ENCODE measurements around the gene ONECUT2.
"Not testable (repeated sequence)": the region's sequence is repeated elsewhere in the genome, so short reads cannot be mapped to it uniquely, and the experiment has no call there.

ONECUT2 gene

DNA sequence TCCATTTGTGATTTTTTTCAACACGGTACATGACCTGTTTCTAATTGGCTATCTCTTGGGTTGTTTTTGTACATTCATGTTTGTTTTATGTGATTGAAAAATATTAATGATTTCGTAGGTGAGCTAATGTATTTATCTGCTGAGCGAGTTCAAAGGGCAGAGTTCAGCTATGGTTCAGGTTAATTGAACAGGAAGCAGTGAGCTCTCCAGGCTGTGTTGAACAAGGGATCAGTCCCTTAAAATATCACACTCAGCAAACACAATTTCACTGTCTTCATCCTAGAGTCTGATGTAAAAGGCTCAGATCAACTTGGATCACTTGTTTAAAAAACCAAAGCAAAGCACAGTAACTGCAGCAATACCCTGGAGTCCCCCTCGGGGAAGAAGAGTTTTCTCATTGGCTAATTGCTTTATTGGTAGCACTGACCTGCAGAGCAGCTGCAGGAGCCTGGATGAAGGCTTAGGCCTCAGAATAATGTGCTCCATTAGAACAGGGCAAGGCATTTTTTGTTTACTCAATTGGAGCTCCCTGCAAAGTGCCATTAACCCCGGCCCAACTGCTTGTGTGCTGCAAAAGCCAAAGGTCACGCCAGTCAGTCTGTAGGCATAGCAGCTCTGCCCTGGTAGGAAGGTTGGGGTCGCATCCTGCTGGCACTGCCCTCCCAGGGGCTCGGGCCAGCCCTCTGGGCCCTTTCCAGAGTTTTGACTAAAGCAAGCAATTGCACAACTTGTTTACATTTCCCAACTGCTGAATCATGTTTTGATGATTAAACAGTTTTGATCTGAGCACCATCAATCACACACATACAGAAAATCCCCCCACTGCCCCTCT, 10.5 kb downstream of the ONECUT2 start:
- DNase-seq (ENCODE audit: low read depth in 4 of 4, low spot score in 1 of 4): no peak

- no peak for DNase-seq (ENCODE audit: low read depth in 4 of 4, low spot score in 1 of 4)
Measured at GRCh38 chr18:57446322-57446721, 11.1 kb downstream of the ONECUT2 start.

- no peak for DNase-seq (ENCODE audit: low read depth in 4 of 4, low spot score in 1 of 4)
Measured at GRCh38 chr18:57447154-57447621, 12.0 kb downstream of the ONECUT2 start.

- no peak for DNase-seq (ENCODE audit: low read depth in 4 of 4, low spot score in 1 of 4)
Measured at GRCh38 chr18:57455576-57456129, 20.5 kb downstream of the ONECUT2 start.

DNA sequence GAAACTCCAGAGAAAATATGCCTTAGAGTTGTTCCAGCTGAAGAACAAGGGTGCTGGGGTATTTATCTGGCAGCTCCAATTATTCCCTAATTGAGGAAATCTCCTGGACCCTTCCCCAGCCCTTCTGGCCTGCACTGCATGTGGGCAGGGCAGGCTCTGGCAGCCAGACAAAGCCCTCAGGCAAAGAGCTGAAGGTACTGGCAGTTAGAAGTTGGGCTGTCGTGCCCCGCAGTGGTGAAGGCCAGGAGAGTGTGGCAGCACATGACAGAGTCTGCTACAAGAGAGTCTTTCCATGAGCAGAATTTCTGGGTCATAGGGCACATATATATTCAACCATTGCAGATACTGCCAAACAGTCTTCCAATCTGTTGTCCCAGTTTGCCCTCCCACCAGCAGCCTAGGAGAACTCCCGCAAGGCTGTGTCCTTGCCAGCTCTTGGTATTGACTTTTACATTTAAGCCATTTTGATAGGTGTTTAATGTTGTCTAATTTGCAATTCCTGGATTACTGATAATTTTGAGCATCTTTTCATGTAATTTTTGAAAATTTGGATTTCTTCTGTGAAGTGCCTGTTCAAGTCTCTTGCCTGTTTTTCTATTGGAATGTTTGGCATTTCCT, 26.6 kb downstream of the ONECUT2 start:
- no peak for DNase-seq (ENCODE audit: low read depth in 4 of 4, low spot score in 1 of 4)

- no peak for DNase-seq (ENCODE audit: low read depth in 4 of 4, low spot score in 1 of 4)
Measured at GRCh38 chr18:57466307-57466706, 31.1 kb downstream of the ONECUT2 start.

DNA sequence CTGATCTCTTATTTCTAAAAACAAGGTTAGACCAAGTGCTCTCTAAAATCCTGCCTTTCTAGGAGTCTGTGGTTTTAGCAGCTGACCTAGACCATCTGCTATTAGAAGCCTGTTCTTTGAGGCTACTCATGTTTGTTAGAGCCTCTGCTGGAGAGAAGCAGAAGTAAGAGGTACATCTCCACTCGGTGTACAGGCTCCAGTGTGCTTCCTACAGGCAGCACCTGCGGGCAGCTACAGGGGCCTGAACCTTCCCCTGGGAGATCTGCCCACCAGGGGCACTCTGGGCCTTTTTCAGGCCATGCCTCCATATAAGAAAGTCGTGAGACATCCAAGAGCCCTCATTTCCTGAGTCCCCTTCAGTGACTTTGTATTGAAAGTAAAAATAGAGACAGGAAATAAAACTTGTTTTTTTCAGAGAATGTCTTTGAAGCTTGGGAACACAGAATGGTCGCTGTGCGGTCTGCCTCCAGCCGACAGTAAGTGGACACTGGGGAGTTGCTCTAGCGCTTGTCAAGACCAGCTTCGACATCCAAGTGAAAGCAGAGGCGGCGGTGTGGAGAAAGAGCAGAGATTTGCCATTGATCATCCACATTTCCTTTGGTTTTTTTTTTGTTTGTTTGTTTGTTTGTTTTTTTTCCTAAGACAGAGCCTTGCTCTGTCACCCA, 31.7 kb downstream of the ONECUT2 start:
- DNase-seq (ENCODE audit: low read depth in 4 of 4, low spot score in 1 of 4): no peak

DNA sequence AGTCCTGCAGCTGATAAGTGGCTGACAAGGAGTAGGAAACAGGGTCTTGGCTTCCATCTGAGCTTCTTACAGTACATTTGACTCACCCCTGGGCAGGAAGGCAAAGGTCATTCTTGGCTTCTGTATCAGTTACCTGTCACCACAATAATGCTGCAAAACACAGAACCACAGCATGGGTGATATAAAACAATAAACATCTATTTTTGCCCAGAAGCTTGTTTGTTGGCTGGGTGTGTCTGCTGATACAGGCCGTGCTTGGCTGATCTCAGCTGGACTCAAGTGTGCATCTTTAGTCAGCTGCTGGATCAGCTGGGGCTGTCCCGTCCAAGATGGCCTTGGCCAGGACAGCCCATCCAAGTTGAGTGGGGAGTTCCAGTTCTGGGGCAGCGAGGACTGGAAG, 34.7 kb downstream of the ONECUT2 start:
- no peak for DNase-seq (ENCODE audit: low read depth in 4 of 4, low spot score in 1 of 4)

- no peak for DNase-seq (ENCODE audit: low read depth in 4 of 4, low spot score in 1 of 4)
Measured at GRCh38 chr18:57475408-57475807, 40.2 kb downstream of the ONECUT2 start.

- no peak for DNase-seq (ENCODE audit: low read depth in 4 of 4, low spot score in 1 of 4)
Measured at GRCh38 chr18:57475903-57476302, 40.7 kb downstream of the ONECUT2 start.

GRCh38 chr18:57480733-57481132, 45.6 kb downstream of the ONECUT2 start:
- no peak for DNase-seq (ENCODE audit: low read depth in 4 of 4, low spot score in 1 of 4)

DNA sequence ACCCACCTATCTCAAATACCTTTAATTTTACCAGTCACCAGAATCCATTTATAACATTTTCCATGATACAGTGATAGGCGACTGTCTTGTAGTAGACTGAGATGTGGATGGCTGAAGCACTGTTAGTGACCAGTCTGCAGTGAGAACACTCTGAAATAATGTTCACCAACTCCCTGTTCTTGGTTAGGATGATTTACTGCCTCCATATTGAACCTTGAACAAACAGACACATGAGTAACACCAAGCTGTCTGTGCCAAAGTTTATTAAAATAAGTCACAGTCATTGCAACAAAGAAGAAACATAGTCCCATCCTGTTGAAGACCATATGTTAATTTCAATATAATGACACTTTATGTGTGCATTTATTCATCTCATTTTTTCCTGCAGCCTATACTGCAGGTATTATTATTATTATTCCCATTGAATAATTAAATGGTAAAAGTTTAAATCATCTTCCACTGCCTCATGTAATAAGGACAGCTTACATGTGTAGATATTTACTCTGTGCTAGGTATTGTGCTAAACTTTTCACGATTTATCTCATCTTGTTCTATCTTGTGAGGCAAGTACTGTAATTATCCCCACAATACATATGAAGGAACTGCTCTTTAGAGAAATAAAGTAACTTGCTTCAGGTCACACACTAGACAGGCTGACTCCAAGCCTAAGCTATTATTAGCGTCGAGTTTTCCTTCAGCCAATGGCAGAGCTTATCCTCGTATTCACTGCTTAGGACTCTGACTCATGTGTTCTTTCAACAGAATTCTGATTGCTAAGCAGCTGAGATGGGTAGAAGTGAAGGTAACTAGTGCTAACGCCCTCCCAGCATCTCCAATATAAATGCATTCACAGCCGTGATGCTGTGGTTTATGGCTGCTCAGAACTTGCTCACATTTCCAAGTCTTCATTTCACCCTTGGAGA, 62.5 kb downstream of the ONECUT2 start:
- no peak for DNase-seq (ENCODE audit: low read depth in 4 of 4, low spot score in 1 of 4)

- DNase-seq (ENCODE audit: low read depth in 4 of 4, low spot score in 1 of 4): no peak
Measured at GRCh38 chr18:57498682-57499256, 63.6 kb downstream of the ONECUT2 start.

DNA sequence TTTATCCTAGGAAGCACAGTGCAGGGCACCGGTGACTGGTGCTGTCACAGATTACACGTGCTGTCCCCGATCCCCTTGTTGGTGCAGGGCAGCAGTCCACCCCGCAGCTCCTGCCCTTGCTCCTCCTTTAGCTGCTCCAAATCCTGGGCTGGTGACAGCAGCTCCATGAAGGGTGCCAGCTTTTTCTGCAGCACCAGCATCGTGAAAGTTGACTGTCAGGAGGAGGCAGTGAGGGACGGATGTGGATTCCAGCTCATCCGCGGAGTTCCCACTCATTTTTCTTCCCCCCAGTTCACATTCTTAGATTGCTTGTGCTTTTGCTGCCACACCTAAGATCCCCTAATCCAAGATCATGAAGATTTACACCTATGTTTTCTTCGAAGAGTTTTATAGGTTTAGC, 67.5 kb downstream of the ONECUT2 start:
- no peak for DNase-seq (ENCODE audit: low read depth in 4 of 4, low spot score in 1 of 4)

DNA sequence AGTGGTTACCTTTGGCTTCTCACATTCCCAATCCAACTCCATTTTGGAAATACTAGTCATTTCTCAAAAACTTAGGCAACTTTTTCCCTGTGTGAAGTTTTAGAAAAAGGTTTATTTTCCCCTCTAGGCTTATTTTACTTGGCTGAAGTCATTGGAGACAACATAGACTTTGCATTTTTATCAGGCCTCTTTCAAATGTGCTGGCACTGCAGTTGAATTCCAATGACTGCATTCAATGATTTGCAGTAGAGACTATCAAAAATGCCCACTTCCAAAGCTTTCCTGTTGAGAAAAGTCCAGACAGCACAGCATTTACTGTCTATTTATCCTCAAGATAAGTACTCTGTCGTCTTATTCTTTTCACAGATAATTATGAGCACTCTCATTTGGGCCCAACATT, 70.1 kb downstream of the ONECUT2 start:
- DNase-seq (ENCODE audit: low read depth in 4 of 4, low spot score in 1 of 4): no peak

DNA sequence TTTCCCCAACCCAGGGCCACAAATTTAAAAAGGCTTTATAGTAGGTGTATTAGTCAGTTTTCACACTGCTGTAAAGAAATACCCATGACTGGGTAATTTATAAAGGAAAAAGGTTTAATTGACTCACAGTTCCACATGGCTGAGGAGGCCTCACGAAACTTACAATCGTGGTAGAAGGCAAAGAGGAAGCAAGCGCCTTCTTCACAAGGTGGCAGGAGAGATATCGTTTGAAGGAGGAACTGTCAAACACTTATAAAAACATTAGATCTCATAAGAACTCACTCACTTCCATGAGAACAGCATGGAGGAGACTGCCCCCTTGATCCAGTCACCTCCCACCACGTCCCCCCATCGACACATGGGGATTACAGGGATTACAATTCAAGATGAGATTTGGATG, 80.9 kb downstream of the ONECUT2 start:
- no peak for DNase-seq (ENCODE audit: low read depth in 4 of 4, low spot score in 1 of 4)

GRCh38 chr18:57518533-57518932, 83.4 kb downstream of the ONECUT2 start:
- no peak for DNase-seq (ENCODE audit: low read depth in 4 of 4, low spot score in 1 of 4)

- DNase-seq (ENCODE audit: low read depth in 4 of 4, low spot score in 1 of 4): no peak
Measured at GRCh38 chr18:57519668-57520424, 84.7 kb downstream of the ONECUT2 start.

GRCh38 chr18:57522348-57522747, 87.2 kb downstream of the ONECUT2 start:
- DNase-seq (ENCODE audit: low read depth in 4 of 4, low spot score in 1 of 4): not testable (repeated sequence)
